ENCODE measurements around the gene DIAPH3. TPM values are rescaled to one million over a fixed set of nuclear protein-coding genes. Genes with fewer than 3 reads are reported as not detected.
"Not testable (repeated sequence)": the region's sequence is repeated elsewhere in the genome, so short reads cannot be mapped to it uniquely, and the experiment has no call there.

DIAPH3 gene
- total and polyA plus RNA-seq, 9 donors, result 4.3 to 12.4 (median 7.9) TPM

- DNase-seq, result peak; percentile 16
- Histone ChIP-seq H3K36me3 (ENCODE audit: control insufficient read depth, insufficient read depth, low read length) (no peaks in the 10 kb centered on the region), H3K4me1 (ENCODE audit: control insufficient read depth, insufficient read depth, low read length) (no peaks in the 10 kb centered on the region), H3K9me3 (replicated peaks; ENCODE audit: control insufficient read depth, low read depth, low read length) (no peaks in the 10 kb centered on the region), H3K27me3 (ENCODE audit: control insufficient read depth, insufficient read depth, low read length) (no peaks in the 10 kb centered on the region), H3K4me3 (ENCODE audit: low read length) (no peak overlapping the region), H3K27ac (ENCODE audit: low read length) (no peak overlapping the region)
- WGBS (ENCODE audit: insufficient coverage), result 100% methylated on average over 2 of the region's 2 CpGs
Measured at GRCh38 chr13:60075850-60076249, 87.9 kb downstream of the DIAPH3 start.

GRCh38 chr13:60074397-60074796, 89.3 kb downstream of the DIAPH3 start:
- no CpG with 5 or more reads among the region's 2 CpGs for WGBS (ENCODE audit: insufficient coverage)
- DNase-seq, result no peak
- Histone ChIP-seq H3K36me3 (ENCODE audit: control insufficient read depth, insufficient read depth, low read length) (no peaks in the 10 kb centered on the region), H3K4me3 (ENCODE audit: low read length) (no peak overlapping the region), H3K27ac (ENCODE audit: low read length) (no peak overlapping the region), H3K9me3 (replicated peaks; ENCODE audit: control insufficient read depth, low read depth, low read length) (no peaks in the 10 kb centered on the region), H3K4me1 (ENCODE audit: control insufficient read depth, insufficient read depth, low read length) (no peaks in the 10 kb centered on the region), H3K27me3 (ENCODE audit: control insufficient read depth, insufficient read depth, low read length) (no peaks in the 10 kb centered on the region)

GRCh38 chr13:60066226-60066625, 97.5 kb downstream of the DIAPH3 start:
- Histone ChIP-seq H3K27ac (ENCODE audit: low read length) (no peak overlapping the region), H3K9me3 (replicated peaks; ENCODE audit: control insufficient read depth, low read depth, low read length) (no peaks in the 10 kb centered on the region), H3K4me3 (ENCODE audit: low read length) (no peak overlapping the region), H3K27me3 (ENCODE audit: control insufficient read depth, insufficient read depth, low read length) (no peaks in the 10 kb centered on the region), H3K4me1 (ENCODE audit: control insufficient read depth, insufficient read depth, low read length) (no peaks in the 10 kb centered on the region), H3K36me3 (ENCODE audit: control insufficient read depth, insufficient read depth, low read length) (no peaks in the 10 kb centered on the region)
- DNase-seq, result peak; percentile 14
- WGBS (ENCODE audit: insufficient coverage), result no CpG with 5 or more reads among the region's 1 CpG

- Histone ChIP-seq H3K4me1 (ENCODE audit: control insufficient read depth, insufficient read depth, low read length) (no peaks in the 10 kb centered on the region), H3K27ac (ENCODE audit: low read length) (no peak overlapping the region), H3K36me3 (ENCODE audit: control insufficient read depth, insufficient read depth, low read length) (no peaks in the 10 kb centered on the region), H3K9me3 (replicated peaks; ENCODE audit: control insufficient read depth, low read depth, low read length) (no peaks in the 10 kb centered on the region), H3K27me3 (ENCODE audit: control insufficient read depth, insufficient read depth, low read length) (no peaks in the 10 kb centered on the region), H3K4me3 (ENCODE audit: low read length) (no peak overlapping the region)
- no CpG with 5 or more reads among the region's 2 CpGs for WGBS (ENCODE audit: insufficient coverage)
- DNase-seq, result no peak
Measured at GRCh38 chr13:60062502-60062901, 101.2 kb downstream of the DIAPH3 start.

- DNase-seq, result no peak
- Histone ChIP-seq H3K4me3 (ENCODE audit: low read length) (no peak overlapping the region), H3K9me3 (replicated peaks; ENCODE audit: control insufficient read depth, low read depth, low read length) (no peaks in the 10 kb centered on the region), H3K27ac (ENCODE audit: low read length) (no peak overlapping the region), H3K4me1 (ENCODE audit: control insufficient read depth, insufficient read depth, low read length) (no peaks in the 10 kb centered on the region), H3K27me3 (ENCODE audit: control insufficient read depth, insufficient read depth, low read length) (no peaks in the 10 kb centered on the region), H3K36me3 (ENCODE audit: control insufficient read depth, insufficient read depth, low read length) (no peaks in the 10 kb centered on the region)
- 83% methylated on average over 1 of the region's 3 CpGs for WGBS (ENCODE audit: insufficient coverage)
Measured at GRCh38 chr13:60061737-60062136, 102.0 kb downstream of the DIAPH3 start.

- no peaks in the 10 kb centered on the region for H3K27me3 ChIP-seq (ENCODE audit: control insufficient read depth, insufficient read depth, low read length)
- H3K4me1 ChIP-seq (ENCODE audit: control insufficient read depth, insufficient read depth, low read length), result no peaks in the 10 kb centered on the region
- no peaks in the 10 kb centered on the region for H3K36me3 ChIP-seq (ENCODE audit: control insufficient read depth, insufficient read depth, low read length)
- WGBS (ENCODE audit: insufficient coverage), result 79% methylated on average over 2 of the region's 3 CpGs
- no peak overlapping the region for H3K27ac ChIP-seq (ENCODE audit: low read length)
- no peak for DNase-seq
- H3K9me3 ChIP-seq (replicated peaks; ENCODE audit: control insufficient read depth, low read depth, low read length), result no peaks in the 10 kb centered on the region
- H3K4me3 ChIP-seq (ENCODE audit: low read length), result no peak overlapping the region
Measured at GRCh38 chr13:60051754-60052285, 111.9 kb downstream of the DIAPH3 start.

- H3K9me3 ChIP-seq (replicated peaks; ENCODE audit: control insufficient read depth, low read depth, low read length); DNase-seq; H3K36me3 ChIP-seq (ENCODE audit: control insufficient read depth, insufficient read depth, low read length); H3K27ac ChIP-seq (ENCODE audit: low read length); H3K4me1 ChIP-seq (ENCODE audit: control insufficient read depth, insufficient read depth, low read length); H3K4me3 ChIP-seq (ENCODE audit: low read length); H3K27me3 ChIP-seq (ENCODE audit: control insufficient read depth, insufficient read depth, low read length): not testable (repeated sequence)
Measured at GRCh38 chr13:60048353-60048752, 115.4 kb downstream of the DIAPH3 start.

GRCh38 chr13:60047918-60048317, 115.8 kb downstream of the DIAPH3 start:
- Histone ChIP-seq H3K4me1 (ENCODE audit: control insufficient read depth, insufficient read depth, low read length) (no peaks in the 10 kb centered on the region), H3K9me3 (replicated peaks; ENCODE audit: control insufficient read depth, low read depth, low read length) (no peaks in the 10 kb centered on the region), H3K36me3 (ENCODE audit: control insufficient read depth, insufficient read depth, low read length) (no peaks in the 10 kb centered on the region), H3K27me3 (ENCODE audit: control insufficient read depth, insufficient read depth, low read length) (no peaks in the 10 kb centered on the region), H3K27ac (ENCODE audit: low read length) (no peak overlapping the region), H3K4me3 (ENCODE audit: low read length) (no peak overlapping the region)
- peak; percentile 10 for DNase-seq
- WGBS (ENCODE audit: insufficient coverage), result 71% methylated on average over 2 of the region's 3 CpGs

- H3K4me3 ChIP-seq (ENCODE audit: low read length), result no peak overlapping the region
- H3K36me3 ChIP-seq (ENCODE audit: control insufficient read depth, insufficient read depth, low read length), result no peaks in the 10 kb centered on the region
- no peaks in the 10 kb centered on the region for H3K9me3 ChIP-seq (replicated peaks; ENCODE audit: control insufficient read depth, low read depth, low read length)
- no peak for DNase-seq
- no peaks in the 10 kb centered on the region for H3K27me3 ChIP-seq (ENCODE audit: control insufficient read depth, insufficient read depth, low read length)
- no peaks in the 10 kb centered on the region for H3K4me1 ChIP-seq (ENCODE audit: control insufficient read depth, insufficient read depth, low read length)
- H3K27ac ChIP-seq (ENCODE audit: low read length), result no peak overlapping the region
- WGBS (ENCODE audit: insufficient coverage), result no CpG with 5 or more reads among the region's 4 CpGs
Measured at GRCh38 chr13:60044321-60044720, 119.4 kb downstream of the DIAPH3 start.

- Histone ChIP-seq H3K9me3 (replicated peaks; ENCODE audit: control insufficient read depth, low read depth, low read length) (no peaks in the 10 kb centered on the region), H3K27ac (ENCODE audit: low read length) (no peak overlapping the region), H3K4me1 (ENCODE audit: control insufficient read depth, insufficient read depth, low read length) (no peaks in the 10 kb centered on the region), H3K36me3 (ENCODE audit: control insufficient read depth, insufficient read depth, low read length) (no peaks in the 10 kb centered on the region), H3K27me3 (ENCODE audit: control insufficient read depth, insufficient read depth, low read length) (no peaks in the 10 kb centered on the region), H3K4me3 (ENCODE audit: low read length) (no peak overlapping the region)
- no CpG with 5 or more reads among the region's 2 CpGs for WGBS (ENCODE audit: insufficient coverage)
- DNase-seq, result peak; percentile 62
Measured at GRCh38 chr13:60043262-60043661, 120.5 kb downstream of the DIAPH3 start.

GRCh38 chr13:60040668-60041067, 123.1 kb downstream of the DIAPH3 start:
- not testable (repeated sequence) for H3K9me3 ChIP-seq (replicated peaks; ENCODE audit: control insufficient read depth, low read depth, low read length); H3K36me3 ChIP-seq (ENCODE audit: control insufficient read depth, insufficient read depth, low read length); H3K4me3 ChIP-seq (ENCODE audit: low read length); H3K27ac ChIP-seq (ENCODE audit: low read length); H3K27me3 ChIP-seq (ENCODE audit: control insufficient read depth, insufficient read depth, low read length); H3K4me1 ChIP-seq (ENCODE audit: control insufficient read depth, insufficient read depth, low read length); DNase-seq
- 82% methylated on average over 2 of the region's 10 CpGs for WGBS (ENCODE audit: insufficient coverage)
